GM12891 (cell line): ENCODE data around the gene CCDC73.

ENCODE experiments used
- PAX5 ChIP-seq: IDR thresholded peaks from 2 replicates; pipeline ENCODE4 v1.6.1; 2011; ENCODE audit warnings: low read length, moderate library complexity, mild to moderate bottlenecking; ENCODE audit not compliant: insufficient read depth, severe bottlenecking
- POLR2A ChIP-seq: IDR thresholded peaks from 2 replicates; pipeline ENCODE4 v1.6.1; 2011; ENCODE audit warnings: low read depth, low read length, control low read depth
- POLR2AphosphoS5 ChIP-seq: IDR thresholded peaks from 2 replicates; pipeline ENCODE4 v1.6.1; 2011; ENCODE audit warnings: low read depth, low read length, control low read depth
- TAF1 ChIP-seq: IDR thresholded peaks from 2 replicates; pipeline ENCODE4 v1.6.1; 2011; ENCODE audit warnings: low read depth, low read length, control low read depth

DNA sequence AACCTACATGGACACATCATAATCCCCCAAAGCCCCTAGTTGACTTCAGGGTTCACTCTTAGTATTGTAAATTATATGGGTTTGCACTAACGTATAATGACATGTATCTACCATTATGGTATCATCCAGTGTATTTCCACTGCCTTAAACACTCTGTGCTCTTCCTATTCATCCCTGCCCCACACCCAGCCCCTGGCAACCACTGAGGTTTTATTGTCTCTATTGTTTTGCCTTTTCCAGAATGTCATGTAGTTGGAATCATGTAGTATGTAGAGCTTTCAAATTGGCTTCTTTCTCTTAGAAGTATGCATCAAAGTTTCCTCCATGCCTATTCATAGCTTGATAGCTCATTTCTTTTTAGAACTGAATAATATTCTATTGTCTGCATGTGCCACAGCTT, 227.3 kb downstream of the CCDC73 start:
- TF ChIP-seq POLR2AphosphoS5 (no peak), PAX5 (no peak), TAF1 (no peak), POLR2A (no peak)
